Endometrial microvascular endothelial cells (primary cell): ENCODE data around the gene STX18. TPM values are rescaled to one million over a fixed set of nuclear protein-coding genes. Genes with fewer than 3 reads are reported as not detected.
"Not testable (repeated sequence)": the region's sequence is repeated elsewhere in the genome, so short reads cannot be mapped to it uniquely, and the experiment has no call there.

Experiments used
- in situ Hi-C: cut with HindIII; loops from 2 replicates; pipeline ENCODE4 v1.10.0; 2017; ENCODE audit warnings: low sequenced_read_pairs, low pct_unique_long_range_greater_than_20kb; ENCODE audit errors: inconsistent ontology term
- total RNA-seq: library from RNA; depleted of rRNA; stranded (reverse); fragments of >200 nt; gene quantifications from one replicate; pipeline ENCODE4 v1.2.3, GENCODE V29; 2015; ENCODE audit errors: inconsistent ontology term

The STX18 gene
- total RNA-seq, result 20.4 TPM

- in situ Hi-C loops, result no loop called here
Observed at GRCh38 chr4:4541661-4542570, at the start of gene STX18. STX18 (minus strand) TSS chr4:4542048; CDS start chr4:4541964, 84 bp downstream.

GRCh38 chr4:4591071-4591470, 49.2 kb upstream of the STX18 start:
- in situ Hi-C loops, result no loop called here

DNA sequence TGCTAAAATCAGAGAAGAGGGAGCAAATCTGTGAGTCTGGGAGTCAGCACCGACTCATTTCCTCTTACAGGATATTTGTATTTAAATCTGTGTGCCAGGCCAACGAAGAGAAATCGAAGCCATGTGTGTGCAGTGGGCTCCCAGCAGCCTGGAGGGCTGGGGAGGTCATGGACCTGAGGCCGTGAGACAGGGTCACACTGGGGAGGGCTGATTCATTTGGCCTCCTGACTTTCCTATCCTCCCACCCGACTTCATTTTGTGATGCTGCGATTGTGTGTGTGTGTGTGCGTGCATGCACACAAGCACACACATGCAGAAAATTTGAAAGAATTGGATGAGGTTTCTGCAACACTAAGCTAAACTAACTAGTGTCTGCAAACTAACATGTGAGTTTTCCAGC, 48.7 kb upstream of the STX18 start:
- in situ Hi-C loops, result no loop called here

- in situ Hi-C loops, result no loop called here
Observed at GRCh38 chr4:4585012-4585670, 43.3 kb upstream of the STX18 start.

- in situ Hi-C loops, result no loop called here
Observed at GRCh38 chr4:4583606-4584005, 41.8 kb upstream of the STX18 start.

- in situ Hi-C loops, result no loop called here
Observed at GRCh38 chr4:4582653-4583052, 40.8 kb upstream of the STX18 start.

DNA sequence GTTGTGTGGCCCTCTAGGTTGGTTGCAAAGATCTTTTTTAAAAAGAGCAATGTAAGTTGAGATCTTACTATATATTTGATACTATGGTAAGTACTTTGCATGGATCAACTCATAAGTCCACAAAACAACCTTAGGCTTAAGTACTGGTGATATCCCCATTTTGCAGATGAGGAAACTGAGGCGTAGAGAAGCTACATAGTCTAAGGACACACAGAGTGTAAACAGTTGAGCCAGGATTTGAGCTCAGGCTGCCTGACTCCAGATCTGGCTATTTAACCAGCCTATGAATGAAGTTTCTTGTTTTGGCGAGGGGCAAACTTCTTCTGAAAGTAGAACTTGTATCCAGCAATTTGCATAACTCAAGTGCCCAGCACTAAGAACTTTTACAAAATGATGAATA, 38.6 kb upstream of the STX18 start:
- in situ Hi-C loops, result no loop called here

- in situ Hi-C loops, result no loop called here
Observed at GRCh38 chr4:4578981-4579380, 37.1 kb upstream of the STX18 start.

DNA sequence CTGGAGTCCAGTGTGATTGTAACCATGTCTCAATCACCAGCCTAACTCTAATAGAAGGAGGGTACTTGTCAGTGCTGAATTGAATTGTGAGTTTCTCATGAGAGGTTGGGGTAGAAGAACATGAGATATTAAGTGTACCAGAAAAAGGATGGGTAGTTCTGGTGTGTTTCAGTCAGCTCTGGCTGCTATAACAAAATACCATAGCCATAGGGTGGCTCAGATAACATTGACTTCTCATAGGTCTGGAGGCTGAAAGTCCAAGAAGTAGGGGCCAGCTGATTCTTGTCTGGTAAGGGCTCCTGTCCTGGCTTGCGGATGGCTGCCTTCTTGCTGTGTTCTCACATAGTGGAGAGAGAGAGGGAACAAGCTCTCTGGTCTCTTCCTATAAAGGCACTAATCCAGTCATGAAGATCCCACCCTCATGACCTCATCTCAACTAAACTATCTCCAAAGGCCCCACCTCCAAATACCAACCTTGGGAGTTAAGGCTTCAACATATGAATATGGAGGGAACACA, 35.6 kb upstream of the STX18 start:
- in situ Hi-C loops, result no loop called here

GRCh38 chr4:4575284-4576211, 33.7 kb upstream of the STX18 start:
- in situ Hi-C loops, result no loop called here

DNA sequence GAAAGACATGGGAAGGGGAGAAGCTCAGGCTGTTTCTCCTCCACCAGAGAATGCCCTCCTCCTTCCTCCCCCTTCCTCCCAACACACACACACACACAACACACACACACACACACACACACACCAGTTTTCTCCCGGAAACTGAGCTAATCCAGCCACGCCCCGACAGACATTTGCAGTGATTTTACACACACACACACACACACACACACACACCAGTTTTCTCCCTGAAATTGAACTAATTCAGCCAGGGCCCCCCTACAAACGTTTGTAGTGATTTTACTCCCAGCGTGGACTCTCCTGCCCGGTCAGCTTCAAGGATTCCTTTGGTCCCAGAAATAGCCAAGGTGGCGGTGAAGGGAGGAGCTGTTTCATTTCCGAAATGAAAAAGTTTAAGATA, 32.9 kb upstream of the STX18 start:
- in situ Hi-C loops, result no loop called here

- in situ Hi-C loops, result no loop called here
Observed at GRCh38 chr4:4574052-4574451, 32.2 kb upstream of the STX18 start.

GRCh38 chr4:4572821-4573220, 31.0 kb upstream of the STX18 start:
- in situ Hi-C loops, result no loop called here

- in situ Hi-C loops, result not testable (repeated sequence)
Observed at GRCh38 chr4:4569861-4570260, 28.0 kb upstream of the STX18 start.

GRCh38 chr4:4568806-4569427, 27.1 kb upstream of the STX18 start:
- in situ Hi-C loops, result no loop called here

DNA sequence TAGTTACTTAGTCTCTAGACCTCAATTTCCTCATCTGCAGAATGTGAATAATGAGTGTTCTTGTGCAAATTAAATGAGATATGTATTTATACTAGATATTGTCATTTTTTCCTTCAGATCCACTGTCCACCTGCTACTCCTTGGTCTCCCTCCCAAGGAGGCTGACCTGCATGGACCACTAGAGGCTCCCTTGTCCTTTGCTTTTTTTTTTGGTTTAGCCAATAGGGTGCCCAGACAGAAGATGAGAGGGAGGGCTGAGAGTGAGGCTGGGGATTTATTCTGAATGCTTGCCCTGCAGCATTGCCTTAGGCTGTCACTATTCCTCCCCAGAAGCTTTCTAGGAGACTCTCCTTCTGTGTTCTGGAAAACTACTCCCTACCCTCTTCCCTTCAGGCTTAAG, 24.5 kb upstream of the STX18 start:
- in situ Hi-C loops, result not testable (repeated sequence)

DNA sequence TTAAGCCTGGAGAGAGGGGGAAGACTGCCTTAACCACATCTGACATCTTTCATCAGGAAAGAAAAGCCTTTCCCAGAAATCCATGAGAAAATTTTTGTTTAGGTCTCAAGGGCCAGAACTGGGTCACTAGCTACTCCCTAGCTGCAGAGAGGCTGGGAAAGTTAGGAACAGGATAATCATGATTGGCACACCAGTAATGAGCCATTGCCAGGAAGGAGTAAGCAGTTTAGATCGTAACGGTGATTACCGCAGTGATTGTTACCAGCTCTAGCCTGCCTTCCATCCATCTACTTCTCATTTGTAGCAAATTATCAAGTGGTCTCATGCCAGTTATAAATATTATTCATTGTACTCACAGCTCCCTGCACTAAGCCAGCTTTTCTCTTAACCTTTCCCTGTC, 22.7 kb upstream of the STX18 start:
- in situ Hi-C loops, result no loop called here

DNA sequence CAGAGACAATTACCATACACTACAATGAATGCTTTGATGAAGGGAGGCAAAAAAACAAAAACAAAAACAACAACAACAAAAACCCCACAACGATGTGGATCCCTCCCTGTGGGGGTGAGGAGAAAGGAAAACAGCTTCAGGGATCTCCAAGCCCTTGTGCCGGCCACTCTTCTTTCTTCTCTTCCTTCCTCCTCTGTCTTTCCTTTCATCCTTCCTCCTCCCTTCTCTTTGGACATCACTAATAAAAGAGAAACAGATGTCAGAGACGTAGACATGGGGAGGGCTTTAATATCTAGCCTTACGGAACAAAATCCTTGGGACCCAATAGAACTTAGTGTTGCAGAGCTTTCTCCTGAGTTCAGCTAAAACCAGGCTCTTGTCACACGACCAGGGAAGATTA, 18.8 kb upstream of the STX18 start:
- in situ Hi-C loops, result no loop called here

DNA sequence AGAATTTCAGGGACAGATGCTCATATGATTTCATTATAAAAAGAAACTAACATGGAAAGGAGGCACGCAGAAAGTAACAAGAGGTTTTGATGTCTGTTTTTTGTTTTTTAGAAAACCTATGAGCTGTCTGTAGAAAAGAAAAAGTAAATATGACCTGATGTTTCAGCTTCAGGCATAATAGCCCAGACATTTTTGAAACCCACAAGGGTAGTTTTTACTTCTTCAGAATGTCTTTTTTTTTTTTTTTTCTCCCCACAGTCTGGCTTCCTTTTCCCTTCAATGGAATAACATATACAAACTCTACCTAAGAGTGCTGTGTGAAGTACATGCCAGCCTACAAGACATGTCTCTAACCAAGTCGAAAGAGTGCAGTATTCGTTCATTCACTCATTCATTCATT, 18.3 kb upstream of the STX18 start:
- in situ Hi-C loops, result no loop called here
